Ramos (cell line): ENCODE results near the gene DCTN4.

ENCODE experiments used
- in situ Hi-C: fragments of 300-500 bp; cut with MboI; formaldehyde crosslinking; loops from one replicate; pipeline ENCODE4 v1.14.3; 2022; ENCODE audit warnings: low sequenced_read_pairs; ENCODE audit not compliant: unreplicated experiment

Gene DCTN4

DNA sequence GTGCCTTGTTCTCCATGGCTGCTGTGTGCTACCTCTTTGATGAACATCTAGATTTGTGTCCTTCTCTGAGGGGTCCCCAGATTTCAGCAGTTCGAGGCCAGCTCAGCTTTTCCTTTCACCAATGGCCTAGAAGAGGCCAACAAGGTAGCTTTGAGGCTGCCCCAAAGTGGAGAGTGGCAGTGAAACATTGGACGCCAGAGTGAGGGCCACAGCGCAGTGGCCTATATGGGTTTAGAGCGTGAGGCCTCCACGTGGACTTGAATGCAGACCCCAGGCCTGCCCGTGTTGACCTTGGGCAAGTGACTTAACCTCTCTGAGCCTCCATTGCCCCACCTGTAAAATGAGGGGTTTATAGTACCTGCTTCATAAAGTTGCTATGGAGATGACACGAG is 85.9 kb downstream of the DCTN4 start:
- in situ Hi-C loops = no loop called here

GRCh38 chr5:150672237-150672883 is 86.5 kb downstream of the DCTN4 start:
- in situ Hi-C loops = no loop called here

GRCh38 chr5:150671509-150672236 is 87.1 kb downstream of the DCTN4 start:
- in situ Hi-C loops = no loop called here

- in situ Hi-C loops = no loop called here
These were observed 87.9 kb downstream of the DCTN4 start for GRCh38 chr5:150670948-150671310.

DNA sequence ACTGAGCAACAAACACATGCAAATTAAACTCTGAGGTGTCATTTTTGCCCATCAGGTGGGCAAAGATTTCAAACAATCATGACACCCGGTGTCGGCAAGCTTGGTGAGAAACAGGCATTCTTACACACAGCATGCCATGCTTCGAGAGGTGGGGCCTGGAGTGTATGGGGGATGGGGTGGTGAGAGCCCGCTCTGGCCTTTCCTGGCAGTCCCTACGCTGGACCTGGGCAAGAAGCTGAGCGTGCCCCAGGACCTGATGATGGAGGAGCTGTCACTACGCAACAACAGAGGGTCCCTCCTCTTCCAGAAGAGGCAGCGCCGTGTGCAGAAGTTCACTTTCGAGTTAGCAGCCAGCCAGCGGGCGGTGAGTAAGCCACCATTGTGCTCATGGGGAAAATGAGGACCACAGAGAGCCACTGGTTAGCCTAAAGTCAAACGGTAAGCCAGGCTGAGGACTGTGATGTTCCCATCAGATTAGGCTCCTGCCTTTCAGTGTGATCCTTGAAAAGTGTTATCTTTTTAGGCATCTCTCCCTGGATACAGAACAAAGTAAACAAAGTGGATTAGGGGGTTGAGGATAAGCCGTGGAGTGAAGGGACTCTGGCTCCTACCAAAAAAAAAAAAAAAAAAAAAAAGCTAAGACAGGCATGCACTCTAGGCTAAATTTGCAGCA is 88.4 kb downstream of the DCTN4 start:
- in situ Hi-C loops = no loop called here

- in situ Hi-C loops = no loop called here
These were observed 93.8 kb downstream of the DCTN4 start for GRCh38 chr5:150665044-150665443.

- in situ Hi-C loops = no loop called here
These were observed 94.9 kb downstream of the DCTN4 start for GRCh38 chr5:150663936-150664335.

GRCh38 chr5:150662731-150663516 is 95.9 kb downstream of the DCTN4 start:
- in situ Hi-C loops = no loop called here

DNA sequence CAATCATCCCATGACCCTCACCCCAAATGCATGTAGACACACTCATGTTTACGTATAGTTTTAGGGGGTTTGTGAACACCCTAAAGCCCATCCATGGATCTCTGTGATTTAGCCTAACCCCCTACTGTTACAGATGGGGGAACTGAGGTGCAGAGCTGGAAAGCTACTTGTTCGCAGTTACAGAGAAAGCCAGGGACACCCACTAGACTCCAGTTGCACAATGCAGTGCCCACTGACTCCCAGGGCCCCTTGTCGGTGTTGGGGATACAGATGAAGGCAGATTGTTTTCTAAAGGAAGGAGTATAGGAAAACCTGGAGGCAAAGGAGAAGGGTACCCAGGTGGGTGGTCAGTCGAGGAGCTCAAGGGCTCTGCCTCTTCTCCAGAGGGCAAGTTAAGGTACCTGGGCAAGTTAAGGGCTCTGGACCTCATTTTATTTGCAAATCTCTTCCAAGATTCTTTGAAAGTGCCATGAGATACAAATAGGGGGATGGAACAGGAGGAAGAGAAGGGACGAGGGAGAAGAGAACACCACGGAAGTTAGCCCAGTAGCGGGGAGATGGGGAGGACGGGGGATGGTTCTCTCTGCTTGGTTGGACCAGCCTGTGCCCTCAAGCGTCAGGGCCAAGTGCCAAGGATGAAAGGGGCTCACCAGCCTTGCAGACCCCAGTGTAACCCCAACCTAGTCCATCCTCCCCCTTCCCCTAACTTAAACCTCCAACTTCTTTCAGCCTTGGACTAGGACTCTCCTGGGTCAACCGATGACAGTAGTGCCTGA is 96.8 kb downstream of the DCTN4 start:
- in situ Hi-C loops = no loop called here

DNA sequence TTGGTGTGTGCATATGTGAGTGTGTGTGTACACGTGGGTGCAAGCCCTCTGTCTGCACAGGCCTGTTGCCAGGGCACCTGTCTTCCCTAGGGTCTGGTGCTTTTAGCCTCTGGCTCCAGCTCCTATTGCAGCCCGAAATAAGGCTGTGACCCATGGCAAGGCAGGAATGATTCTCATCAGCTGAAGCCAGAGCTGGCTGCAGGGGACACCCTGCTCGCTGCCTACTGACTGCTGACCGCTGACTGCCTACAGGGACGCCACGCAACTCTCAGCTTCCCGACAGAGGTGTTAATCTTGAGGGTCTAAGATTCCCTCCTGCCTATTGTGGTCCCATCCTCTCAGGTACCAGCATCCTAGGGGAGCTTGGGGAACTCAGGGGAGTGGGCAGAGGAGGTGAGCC is 97.7 kb downstream of the DCTN4 start, which contains the start of gene MYOZ3:
Gene MYOZ3, plus strand, starts transcription at position 166 of the 400 bp plus-strand sequence. CDS start 1,691 bp downstream, outside the sequence.
- in situ Hi-C loops = no loop called here

DNA sequence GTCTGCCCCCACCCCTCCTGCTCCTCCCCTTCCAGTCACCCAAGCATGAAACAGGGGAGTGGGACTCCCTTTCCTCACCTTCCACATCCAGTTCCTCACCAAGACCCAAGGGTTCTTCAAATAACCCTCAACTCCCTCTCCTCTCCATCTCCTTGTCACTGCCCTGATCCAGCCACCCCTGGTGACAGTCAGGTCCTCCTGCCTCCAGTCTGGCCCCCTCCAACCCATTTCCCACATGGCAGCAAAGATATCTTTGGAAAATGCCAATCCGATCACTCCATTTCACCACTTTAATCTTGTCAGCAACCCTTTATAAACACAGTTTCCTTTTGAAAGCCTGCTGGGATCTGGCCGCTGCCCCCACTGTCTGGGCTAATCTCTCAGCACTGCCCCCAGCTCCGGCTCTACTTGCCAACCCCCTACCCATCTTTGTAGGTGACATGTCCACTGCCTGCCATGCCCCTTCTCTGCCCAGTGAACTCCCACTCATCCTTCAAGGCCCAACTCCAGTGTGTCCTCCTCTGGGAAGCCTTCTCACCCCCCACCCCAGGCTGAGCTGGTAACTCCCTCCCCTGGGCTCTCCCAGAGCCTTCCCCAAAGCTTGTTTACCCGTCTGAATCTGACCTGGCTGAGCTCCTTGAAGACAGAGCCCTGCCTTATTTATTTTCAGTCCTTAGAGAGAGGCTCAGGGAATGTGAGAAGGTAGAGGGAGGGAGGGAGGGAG is 98.5 kb downstream of the DCTN4 start:
- in situ Hi-C loops = no loop called here

DNA sequence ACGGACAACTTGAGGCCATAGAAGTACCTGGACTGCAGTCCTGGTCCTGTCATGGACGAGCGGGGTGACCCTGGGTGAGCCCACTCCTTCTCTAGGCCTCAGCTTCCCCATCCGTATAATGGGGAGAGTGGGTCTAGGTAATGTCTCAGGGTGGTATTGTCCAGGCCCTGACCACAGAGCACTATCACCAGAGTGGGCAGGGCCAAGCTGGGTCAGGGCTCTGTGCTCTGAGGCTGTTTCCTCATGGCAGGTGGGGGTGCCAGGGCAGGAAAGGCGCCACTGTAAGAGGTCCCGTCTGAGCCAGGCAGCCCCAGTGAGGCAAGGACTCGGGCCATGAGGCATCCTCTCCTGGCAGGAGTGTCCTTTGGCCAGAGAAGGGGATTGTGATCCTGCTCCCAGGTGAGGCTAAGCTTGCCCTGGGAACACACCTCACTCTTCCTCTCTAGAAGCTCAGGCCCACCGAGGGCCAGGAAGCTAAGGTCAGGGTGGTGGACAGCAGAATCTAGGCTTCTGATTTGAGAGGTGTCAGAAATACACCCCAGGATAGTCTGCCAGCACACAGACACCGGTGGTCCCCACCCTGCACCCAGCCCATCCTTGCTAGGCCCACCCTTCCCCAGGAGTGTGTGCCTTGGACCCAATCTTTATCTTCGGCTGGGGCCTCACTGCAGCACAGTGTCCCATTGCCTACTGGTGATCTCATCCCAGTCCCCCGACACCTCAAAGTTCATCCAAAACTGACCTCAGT is 99.3 kb downstream of the DCTN4 start:
- in situ Hi-C loops = loop anchor here (10.0 kb wide), 1 partner anchor 195 kb away; no protein-coding TSS in a partner anchor

DNA sequence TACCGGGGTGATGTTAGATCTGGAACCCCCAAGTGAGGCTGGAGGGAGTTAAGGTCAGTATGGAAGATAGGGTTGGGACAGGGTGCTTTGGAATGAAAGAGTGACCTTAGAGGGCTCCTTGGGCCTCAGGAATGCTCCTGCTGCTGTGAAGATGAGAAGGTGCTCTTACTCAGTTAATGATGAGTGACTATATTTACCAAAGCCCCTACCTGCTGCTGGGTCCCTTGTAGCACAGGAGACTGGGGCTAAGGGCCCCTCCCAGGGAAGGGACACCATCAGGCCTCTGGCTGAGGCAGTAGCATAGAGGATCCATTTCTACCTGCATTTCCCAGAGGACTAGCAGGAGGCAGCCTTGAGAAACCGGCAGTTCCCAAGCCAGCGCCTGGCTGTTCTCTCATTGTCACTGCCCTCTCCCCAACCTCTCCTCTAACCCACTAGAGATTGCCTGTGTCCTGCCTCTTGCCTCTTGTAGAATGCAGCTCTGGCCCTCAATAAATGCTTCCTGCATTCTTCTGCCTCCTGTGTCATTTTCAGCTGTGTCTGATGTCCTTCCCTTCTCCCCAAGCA is 100.0 kb downstream of the DCTN4 start:
- in situ Hi-C loops = loop anchor here (10.0 kb wide), 1 partner anchor 194 kb away; no protein-coding TSS in a partner anchor
